AG04450 (cell line): Measurements from ENCODE around the gene PMEL. TPM values are rescaled to one million over a fixed set of nuclear protein-coding genes. Genes with fewer than 3 reads are reported as not detected.

ENCODE experiments used
- CTCF ChIA-PET: fragments of 300-600, 350-600 bp; formaldehyde crosslinking; extraction: SDS; loops from one replicate; lab custom pipeline; 2022; ENCODE audit warnings: antibody characterized with exemption, inconsistent platforms; lab: Charles Lee
- POLR2A ChIA-PET: fragments of 350-600 bp; formaldehyde crosslinking; extraction: SDS; loops from one replicate; lab custom pipeline; 2021; ENCODE audit warnings: antibody characterized with exemption, inconsistent platforms; lab: Yijun Ruan, JAX
- DNase-seq: peaks from one replicate; pipeline ENCODE4 v3.0.0-alpha.2; 2011; ENCODE audit warnings: low read depth, low spot score
- H3K27ac ChIP-seq: one replicate; pipeline ENCODE4 v1.5.1; 2012; ENCODE audit warnings: low read depth, low read length, control low read depth
- H3K27me3 ChIP-seq: one replicate; pipeline ENCODE4 v1.6.0; 2012; ENCODE audit warnings: low read length; ENCODE audit not compliant: control insufficient read depth, insufficient read depth
- H3K4me3 ChIP-seq: 2 replicates; pipeline ENCODE4 v1.5.1; 2011; ENCODE audit warnings: mild to moderate bottlenecking, low read depth, low read length, control low read depth
- H3K9me3 ChIP-seq: 2 replicates; pipeline ENCODE4 v1.5.1; 2012; ENCODE audit warnings: low read length; ENCODE audit not compliant: control insufficient read depth, insufficient read depth
- CTCF ChIP-seq: IDR thresholded peaks from 2 replicates; pipeline ENCODE4 v1.5.1; 2011; ENCODE audit warnings: low read depth, low read length, control low read depth, inconsistent platforms
- polyA plus RNA-seq: library from polyadenylated mRNA; depleted of rRNA; stranded (reverse); fragments of >200 nt; gene quantifications from 2 replicates; pipeline ENCODE4 v1.2.3, GENCODE V29; 2011

PMEL gene
- polyA plus RNA-seq, 1 experiment = 1.6 TPM

DNA sequence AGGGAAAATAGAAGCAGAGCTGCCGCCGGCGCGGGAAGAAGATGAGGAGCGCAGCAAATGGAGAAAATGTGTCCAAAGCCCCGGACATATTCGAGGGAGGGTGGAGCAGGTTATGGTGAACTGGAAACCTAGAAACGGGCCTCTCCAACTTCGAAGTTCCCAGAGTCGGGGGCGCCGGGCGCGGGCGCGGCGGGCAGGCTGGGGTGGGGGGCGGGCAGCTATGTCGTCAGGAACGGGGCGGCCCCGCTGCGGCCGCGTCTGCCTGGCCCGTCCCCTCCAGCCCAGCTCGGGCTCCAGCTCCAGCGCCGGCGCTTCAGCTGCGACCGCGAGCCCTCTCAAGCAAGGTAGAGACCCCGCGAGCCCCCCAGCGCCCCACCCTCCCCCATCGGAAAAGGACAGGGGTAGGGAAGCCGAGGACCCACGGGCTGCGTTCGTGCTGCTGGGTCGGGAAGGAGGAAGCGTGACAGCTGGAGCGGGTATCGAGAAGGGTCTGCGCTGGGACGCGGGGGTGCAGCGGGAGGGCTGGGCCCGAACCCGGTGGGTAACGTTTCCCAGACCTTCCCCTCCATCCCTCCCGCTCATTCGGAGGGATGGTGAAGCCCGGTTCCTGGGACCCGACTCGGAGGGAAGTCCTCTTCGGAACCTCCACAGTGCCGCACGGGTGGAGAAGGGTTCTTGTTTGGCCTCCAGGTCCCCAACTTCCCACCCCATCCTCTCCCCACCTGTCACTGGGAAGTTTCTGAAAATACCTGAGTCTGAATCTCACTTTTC is 33.9 kb downstream of the PMEL start:
- DNase-seq = no peak
- peak overlapping the region; percentile 85 for H3K27ac ChIP-seq
- ChIA-PET CTCF (interaction anchor here (0.5 to 2.9 kb wide), 6 partner anchors 8 to 249 kb away, joined by 3 to 33 read pairs (median 4); no protein-coding TSS in a partner anchor), POLR2A (interaction anchor here (1.0 to 1.4 kb wide), 2 partner anchors 64 to 103 kb away, joined by 4 read pairs; partner anchors contain the start of gene DNAJC14)
- H3K4me3 ChIP-seq = peak overlapping the region; percentile 89
- no peak for TF ChIP-seq CTCF
- H3K27me3 ChIP-seq = no peaks in the 10 kb centered on the region
- no peaks in the 10 kb centered on the region; the same call in 1 of the 2 replicates for H3K9me3 ChIP-seq

DNA sequence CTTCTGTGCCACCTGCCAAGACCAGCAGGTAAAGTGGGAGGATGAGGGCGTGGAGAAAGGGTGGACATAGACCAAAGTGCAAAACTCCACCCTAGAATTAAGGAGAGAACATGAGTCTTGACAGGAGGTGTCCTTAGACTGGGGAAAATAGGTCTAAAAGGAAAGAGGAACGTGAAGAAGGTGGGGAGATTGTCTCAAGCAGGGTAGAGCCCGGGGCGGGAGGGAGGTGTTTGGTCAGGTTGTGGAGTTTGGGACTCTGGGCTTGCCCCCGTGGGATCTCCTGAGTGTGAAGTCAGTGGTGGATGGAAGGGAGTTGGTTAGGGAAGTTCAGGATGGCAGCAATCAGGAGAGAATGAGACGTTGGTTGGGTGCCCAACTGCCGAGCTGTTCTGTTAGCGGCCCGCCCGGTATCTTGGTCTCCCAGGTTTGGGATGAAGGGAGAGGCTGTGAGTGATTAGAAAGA is 34.5 kb downstream of the PMEL start:
- H3K27me3 ChIP-seq = no peaks in the 10 kb centered on the region
- POLR2A ChIA-PET = interaction anchor here (1.0 to 1.4 kb wide), 2 partner anchors 64 to 102 kb away, joined by 4 read pairs; partner anchors contain the start of gene DNAJC14
- no peaks in the 10 kb centered on the region; the same call in 1 of the 2 replicates for H3K9me3 ChIP-seq
- H3K4me3 ChIP-seq = peak overlapping the region; percentile 89
- no peak for TF ChIP-seq CTCF
- H3K27ac ChIP-seq = peak overlapping the region; percentile 85
- CTCF ChIA-PET = interaction anchor here (1.0 to 2.9 kb wide), 3 partner anchors 9 to 192 kb away, joined by 4 to 33 read pairs (median 19); no protein-coding TSS in a partner anchor
- no peak for DNase-seq

GRCh38 chr12:55930771-55931316 is 35.0 kb downstream of the PMEL start, which contains the start of gene DGKA:
TSS of gene DGKA (plus strand) at chr12:55931162. CDS start at chr12:55936504, 5,342 bp downstream.
- POLR2A ChIA-PET = interaction anchor here (0.6 to 1.4 kb wide), 6 partner anchors 43 to 187 kb away, joined by 3 to 7 read pairs (median 4); partner anchors contain the start of genes DNAJC14, ORMDL2, RAB5B and SARNP
- no peaks in the 10 kb centered on the region; the same call in 1 of the 2 replicates for H3K9me3 ChIP-seq
- DNase-seq = peak; percentile 60
- CTCF ChIA-PET = interaction anchor here (0.6 to 2.9 kb wide), 19 partner anchors 9 to 516 kb away, joined by 3 to 33 read pairs (median 4); partner anchors contain the start of genes DNAJC14, ORMDL2, RAB5B and SARNP
- TF ChIP-seq CTCF = peak; percentile 72
- H3K27me3 ChIP-seq = no peaks in the 10 kb centered on the region
- H3K27ac ChIP-seq = peak within 1 kb of the TSS; percentile 85
- H3K4me3 ChIP-seq = peak within 1 kb of the TSS; percentile 89

DNA sequence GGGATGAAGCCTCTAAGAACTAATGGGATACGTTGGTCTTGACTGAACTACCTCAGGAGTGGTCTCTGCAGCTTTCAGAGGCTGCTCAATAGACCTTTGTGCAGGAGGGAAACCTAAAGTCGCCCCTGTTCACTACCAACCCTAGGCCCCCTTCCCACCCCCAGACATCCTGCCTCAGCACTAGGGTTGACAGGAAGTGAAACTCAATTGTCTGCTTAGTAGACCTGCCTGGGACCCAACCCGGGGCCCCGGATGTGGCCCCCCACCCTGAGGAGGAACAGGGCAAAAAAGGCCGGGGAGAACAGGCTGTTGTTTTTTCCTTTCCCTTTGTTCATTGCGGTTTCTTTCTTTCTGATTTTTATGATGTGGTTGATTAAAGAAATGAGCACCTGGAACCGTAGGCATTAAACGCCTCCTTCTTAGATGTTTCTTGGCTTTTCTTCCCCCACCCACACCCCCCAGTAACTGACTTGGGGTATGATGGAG is 36.5 kb downstream of the PMEL start:
- no peak overlapping the region for H3K4me3 ChIP-seq
- TF ChIP-seq CTCF = no peak
- DNase-seq = no peak
- no peak overlapping the region for H3K27ac ChIP-seq
- H3K9me3 ChIP-seq = no peaks in the 10 kb centered on the region; the same call in 1 of the 2 replicates
- POLR2A ChIA-PET = interaction anchor here (0.6 to 1.3 kb wide), 4 partner anchors 82 to 112 kb away, joined by 3 to 4 read pairs (median 3); partner anchors contain the start of genes ORMDL2 and SARNP
- H3K27me3 ChIP-seq = no peaks in the 10 kb centered on the region
- CTCF ChIA-PET = interaction anchor here (1.3 to 2.9 kb wide), 5 partner anchors 11 to 190 kb away, joined by 3 to 33 read pairs (median 11); partner anchors contain the start of genes ORMDL2 and SARNP
